Measurements from ENCODE around the gene NACC2.

DNA sequence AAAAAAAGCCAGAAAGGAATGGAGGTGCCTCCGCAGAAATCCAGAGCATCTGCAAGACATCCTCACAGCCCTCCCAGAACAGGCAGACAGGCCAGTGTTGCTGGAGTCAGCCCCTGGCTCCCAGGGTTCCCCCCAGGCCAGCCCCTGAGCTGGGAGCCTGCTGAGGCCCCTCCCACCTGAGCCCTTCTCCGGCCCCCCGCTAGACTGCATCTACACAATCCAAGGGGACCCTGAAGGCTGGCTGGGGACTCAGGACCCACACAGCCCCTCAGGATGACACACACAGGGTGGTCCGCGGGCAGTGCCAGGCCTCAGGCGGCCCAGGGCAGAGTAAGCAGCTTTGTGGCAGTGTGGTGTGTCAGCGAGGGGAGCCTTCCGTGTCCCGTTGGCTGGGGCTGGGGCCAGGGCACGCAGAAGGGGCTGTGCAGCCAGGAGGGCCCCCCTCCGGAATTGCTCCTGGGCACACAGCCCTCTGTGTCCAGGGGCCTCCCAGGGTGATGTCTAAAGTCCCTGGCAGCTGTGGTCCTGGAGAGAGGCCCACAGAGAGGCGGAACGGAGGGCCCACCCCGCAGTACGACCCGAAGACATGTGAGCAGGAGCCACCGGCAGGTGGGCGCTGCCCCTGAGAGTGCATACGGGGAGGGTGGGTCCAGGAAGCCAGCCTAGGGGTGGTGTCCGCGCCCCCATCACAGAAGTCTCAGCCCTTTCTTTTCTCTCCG is 20.7 kb upstream of the NACC2 start:
- TF ChIP-seq, protein P1, sequence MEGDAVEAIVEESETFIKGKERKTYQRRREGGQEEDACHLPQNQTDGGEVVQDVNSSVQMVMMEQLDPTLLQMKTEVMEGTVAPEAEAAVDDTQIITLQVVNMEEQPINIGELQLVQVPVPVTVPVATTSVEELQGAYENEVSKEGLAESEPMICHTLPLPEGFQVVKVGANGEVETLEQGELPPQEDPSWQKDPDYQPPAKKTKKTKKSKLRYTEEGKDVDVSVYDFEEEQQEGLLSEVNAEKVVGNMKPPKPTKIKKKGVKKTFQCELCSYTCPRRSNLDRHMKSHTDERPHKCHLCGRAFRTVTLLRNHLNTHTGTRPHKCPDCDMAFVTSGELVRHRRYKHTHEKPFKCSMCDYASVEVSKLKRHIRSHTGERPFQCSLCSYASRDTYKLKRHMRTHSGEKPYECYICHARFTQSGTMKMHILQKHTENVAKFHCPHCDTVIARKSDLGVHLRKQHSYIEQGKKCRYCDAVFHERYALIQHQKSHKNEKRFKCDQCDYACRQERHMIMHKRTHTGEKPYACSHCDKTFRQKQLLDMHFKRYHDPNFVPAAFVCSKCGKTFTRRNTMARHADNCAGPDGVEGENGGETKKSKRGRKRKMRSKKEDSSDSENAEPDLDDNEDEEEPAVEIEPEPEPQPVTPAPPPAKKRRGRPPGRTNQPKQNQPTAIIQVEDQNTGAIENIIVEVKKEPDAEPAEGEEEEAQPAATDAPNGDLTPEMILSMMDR (conservative IDR thresholded peaks at IDR 0.05; ENCODE audit: low read length), result no peak
- TF ChIP-seq EZH2phosphoT487 (IDR thresholded peaks at IDR 0.05; ENCODE audit: borderline replicate concordance), result no peak
